Stimulated activated CD8-positive, alpha-beta memory T cell treated with anti-CD3 and anti-CD28 coated beads, Interleukin-2, amount 100 ng/mL, for 1 hour (primary cell): ENCODE results near the gene TALDO1.

Source experiments
- DNase-seq, 2 donors: peaks; one replicate each; pipeline ENCODE4 v3.0.0-alpha.2; 2020; ENCODE audit warnings: low read depth in 2 of 2

TALDO1 gene

DNA sequence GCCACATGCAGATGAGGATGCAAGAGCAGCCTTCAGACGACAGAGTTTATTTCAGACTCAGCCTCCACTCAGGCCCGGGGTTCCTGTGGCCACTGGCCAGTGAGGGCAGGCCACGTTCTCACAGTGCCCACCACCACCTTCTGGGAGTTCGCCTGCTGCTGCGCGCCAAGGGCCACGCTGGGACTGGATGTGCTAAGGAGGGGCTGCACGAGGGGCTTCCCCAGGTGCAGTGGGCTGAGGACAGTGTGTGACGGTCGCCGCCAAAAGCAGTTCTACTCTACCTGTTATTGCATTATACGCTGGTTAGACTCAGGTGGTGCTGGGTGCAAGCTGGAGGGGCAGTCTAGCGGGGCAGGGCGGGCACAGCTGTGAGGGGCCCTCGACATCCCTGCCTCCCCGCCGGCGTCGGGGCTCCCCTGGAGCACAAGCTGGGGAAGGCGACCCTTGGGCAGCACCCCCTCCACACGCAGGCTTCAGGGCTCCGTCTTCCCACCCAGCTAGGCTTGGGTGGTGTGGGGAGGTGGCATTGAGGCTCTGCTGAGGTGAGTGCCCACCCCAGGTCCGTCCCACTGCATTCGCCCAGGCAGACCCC is 39.9 kb downstream of the TALDO1 start:
- DNase-seq, result no peak

DNA sequence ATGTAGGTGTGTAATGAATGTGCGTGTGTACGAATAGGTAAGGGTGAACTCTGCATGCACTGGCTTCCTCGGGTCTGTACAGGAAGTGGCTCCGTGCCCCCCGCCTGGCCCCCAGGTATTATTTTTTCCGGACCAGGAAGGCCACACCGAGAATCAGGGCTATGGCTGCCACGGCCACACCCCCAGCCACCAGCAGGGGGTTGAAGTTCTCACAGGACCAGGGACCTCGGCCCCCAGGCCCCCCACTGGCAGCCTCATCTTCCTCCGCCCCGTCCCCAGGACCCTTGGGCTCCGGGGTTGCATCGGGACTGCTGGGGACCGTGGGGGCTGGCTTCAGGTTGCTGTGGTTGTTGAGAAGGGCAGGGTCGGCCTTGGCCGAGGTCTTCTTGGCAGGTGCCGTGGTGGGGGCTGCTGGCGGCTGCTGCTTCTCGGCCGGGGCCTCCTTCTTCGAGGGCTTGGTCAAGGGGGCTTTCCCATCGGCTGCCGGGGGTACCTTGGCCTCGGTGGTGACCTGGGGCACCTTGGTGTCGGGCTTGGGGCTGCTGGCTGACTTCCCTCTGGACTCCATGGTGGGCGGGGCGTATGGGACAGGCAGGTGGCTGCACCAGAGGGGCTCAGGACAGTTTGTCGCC is 40.9 kb downstream of the TALDO1 start:
- no peak for DNase-seq

DNA sequence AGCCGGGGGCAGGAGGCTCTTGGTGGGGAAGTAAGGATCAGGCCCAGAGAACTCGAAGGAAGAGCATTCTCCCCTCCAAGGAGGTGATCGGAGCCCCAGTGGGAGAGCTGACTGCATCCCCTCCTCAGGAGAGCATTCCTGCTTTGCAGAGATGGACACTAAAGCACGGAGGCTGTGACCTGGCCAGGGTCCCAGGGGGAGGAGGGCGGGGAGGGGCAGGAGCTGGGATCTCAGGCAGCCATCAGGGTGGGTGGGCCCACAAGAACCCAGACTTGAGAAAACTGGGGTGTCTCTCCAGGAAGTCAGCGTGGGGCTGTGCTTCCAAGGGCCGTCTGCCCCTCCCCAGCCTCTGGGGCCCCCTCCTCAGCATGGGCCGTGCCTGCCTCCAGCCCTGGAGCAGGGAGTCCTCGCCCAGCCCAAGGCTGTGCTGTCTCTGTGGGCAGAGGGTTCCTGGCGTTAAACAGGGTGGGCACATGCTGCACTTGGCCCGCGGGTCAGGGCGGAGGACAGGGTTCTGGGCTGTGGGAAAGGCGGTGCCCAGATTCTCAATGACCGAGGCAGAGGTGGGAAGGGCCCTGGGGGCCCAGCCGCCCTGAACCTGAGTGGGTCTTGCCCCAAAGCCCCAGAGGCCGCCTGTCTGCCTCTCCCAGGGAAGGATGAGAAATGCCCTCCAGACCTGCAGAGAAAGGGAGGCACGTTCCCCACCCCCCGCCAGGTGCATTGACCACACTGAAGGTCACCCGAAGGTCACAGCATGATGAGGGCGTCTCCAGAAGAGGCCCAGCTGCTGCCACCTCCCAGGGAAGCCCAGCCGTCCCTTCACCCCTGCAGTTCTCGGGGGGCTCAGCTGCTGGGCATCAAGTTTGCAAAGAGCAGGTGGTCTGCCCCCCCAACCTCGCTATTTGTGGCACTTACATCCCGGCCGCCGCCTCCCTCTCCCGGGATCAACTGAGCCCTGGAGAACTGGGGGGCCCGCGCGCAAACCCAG is 42.0 kb downstream of the TALDO1 start:
- no peak for DNase-seq

DNA sequence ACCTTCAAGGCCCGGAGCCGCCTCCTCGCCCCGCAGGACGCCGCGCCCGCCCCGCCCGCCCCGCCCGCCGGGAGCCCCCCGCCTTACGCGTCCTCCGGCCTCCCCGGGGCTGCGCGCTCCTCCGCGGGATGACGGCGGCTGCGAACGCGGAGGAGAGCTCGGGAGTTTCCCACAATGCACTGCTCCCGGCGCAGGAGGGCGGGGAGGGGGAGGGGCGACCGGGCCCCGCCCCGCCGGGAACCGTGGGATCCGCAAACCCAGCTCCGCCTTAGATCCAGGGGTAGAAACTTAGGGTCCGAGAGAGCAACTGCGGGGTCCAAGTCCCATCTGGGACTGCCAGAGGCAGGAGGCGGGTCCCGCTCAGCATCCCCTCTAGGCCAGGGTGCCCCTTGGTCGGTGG is 42.7 kb downstream of the TALDO1 start, which contains the start of gene CEND1:
Gene CEND1 (minus strand): TSS at position 148 of the 400 bp plus-strand sequence. CDS start 1,514 bp downstream, outside the sequence.
- no peak for DNase-seq

DNA sequence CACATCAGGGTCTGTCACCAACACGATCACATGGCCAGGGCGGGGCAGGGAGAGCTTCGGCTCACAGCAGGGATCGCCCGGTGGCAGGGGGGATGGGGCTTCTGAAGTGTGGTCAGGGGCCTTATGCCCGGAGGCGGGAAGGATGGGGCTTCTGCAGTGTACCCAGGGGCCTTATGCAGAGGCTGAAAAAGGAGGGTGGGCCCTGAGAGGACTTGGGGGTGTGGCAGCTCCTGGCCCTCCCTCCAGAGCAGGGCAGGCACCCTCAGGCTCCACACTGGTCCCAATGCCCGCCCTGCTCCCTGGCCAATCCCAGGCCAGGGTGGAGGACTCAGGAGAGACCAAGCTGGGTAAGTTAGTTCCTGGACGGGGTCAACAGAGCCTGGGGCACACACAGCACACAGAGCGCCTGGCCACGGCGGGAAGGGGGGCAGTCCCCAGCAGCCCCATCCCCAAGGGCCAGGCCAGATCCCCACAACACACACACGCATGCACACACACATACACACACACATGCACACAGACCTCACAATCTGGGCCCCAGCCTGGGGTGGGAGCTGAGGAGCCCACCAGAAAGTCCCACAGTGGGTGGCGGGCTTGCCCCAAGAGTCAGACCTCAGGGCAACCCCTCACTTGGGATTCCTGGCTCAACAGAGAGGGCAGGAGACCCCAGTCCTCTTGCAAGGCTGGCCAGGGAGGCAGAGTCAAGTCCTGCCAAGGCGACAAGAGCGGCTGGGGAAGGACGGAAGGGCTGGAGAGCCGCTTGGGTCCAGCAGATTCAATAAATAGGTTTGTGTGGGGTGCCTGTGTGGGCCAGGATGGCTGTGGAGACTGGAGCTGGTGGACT is 43.7 kb downstream of the TALDO1 start:
- no peak for DNase-seq

DNA sequence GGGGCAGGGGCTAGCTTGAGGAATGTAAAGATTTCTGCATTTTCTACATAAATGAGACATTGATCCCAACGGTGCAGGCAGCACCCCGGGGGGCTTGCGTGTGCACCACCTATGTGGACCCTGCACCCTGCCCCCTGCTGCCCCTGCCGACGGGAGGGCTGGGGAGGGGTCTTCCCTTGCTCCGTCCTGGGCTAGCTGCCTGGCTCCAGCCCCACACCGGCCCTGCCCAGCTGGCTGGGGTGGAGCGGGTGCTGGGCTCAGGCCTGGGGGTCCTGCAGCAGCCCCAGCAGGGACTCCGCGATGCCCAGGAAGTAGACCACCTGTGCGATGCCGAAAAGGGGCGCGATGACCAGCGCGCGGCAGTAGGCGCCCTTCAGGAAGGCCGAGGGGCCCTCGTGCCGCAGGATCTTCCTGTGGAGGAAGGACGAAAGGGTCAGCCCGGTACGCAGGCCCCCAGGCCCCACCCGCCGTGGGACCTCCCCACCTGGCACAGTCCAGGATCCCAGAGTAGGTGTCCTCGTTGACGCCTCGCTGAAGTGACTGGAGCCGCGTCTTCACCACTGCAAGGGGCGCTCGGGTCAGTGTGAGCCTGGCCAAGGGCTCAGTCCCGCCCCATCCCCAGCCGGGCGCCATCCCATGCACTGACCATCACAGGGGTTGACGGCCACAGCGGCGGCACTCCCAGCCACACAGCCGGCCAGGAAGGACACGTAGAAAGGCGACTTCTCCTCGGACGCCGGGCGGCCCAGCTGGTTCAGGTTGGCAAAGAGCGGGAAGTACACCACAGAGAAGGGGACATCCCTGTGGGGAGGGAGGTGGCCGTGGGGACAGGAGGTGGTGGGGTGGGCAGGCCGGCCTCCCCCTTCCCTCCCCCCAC is 44.6 kb downstream of the TALDO1 start:
- DNase-seq, result no peak

DNA sequence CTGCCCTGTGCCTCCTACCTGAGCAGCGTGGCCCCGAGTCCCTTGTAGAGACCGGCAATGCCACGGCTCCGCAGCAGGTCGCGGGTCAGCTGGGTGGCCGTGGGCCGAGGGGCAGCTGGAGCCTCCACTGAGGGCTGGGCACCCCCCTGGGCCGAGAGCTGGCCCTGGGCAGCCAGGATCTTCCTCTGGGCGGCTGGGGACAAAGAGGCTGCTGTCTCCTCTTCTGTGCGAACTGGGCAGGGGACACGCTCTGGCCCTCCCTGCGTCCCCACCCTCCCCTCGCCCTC is 45.2 kb downstream of the TALDO1 start:
- no peak for DNase-seq

DNA sequence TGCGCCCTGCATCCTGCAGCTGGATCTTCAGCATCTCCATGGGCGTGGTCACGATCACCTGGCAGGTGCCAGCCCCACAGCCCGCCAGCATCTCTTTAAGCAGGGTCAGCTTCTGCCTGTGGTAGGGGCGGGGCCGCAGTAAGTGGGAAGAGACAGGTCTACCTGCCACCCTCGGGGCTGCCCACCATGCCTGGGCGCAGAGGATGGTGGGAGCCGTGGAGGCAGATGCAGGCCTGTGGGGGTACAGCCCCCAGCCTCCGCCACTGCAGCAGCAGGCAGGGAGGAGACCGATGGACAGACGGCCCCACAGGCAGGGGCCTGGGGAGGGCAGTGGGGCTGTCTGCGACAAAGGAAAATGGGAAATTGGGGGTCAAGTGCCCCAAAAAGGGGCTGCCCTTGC is 45.6 kb downstream of the TALDO1 start:
- no peak for DNase-seq

DNA sequence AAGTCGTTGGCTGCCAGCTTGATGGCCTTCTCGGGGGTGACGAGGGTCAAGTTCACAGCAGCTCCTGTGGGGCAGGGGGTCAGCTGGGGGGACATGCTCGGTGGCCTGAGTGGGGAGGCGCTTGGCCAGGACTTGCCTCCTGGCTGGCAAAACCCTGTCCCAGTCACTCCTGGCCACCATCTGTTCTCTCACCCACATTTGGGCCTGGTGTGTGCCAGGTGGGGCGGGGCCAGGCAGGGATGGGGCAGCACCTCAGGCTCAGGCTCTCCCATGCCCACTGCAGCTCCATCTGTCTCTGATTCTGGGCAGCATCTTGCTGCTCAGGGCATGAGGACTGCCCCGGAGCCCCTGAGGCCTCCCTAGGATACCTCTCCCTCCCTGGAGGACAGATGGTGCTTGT is 46.3 kb downstream of the TALDO1 start:
- DNase-seq, result no peak

DNA sequence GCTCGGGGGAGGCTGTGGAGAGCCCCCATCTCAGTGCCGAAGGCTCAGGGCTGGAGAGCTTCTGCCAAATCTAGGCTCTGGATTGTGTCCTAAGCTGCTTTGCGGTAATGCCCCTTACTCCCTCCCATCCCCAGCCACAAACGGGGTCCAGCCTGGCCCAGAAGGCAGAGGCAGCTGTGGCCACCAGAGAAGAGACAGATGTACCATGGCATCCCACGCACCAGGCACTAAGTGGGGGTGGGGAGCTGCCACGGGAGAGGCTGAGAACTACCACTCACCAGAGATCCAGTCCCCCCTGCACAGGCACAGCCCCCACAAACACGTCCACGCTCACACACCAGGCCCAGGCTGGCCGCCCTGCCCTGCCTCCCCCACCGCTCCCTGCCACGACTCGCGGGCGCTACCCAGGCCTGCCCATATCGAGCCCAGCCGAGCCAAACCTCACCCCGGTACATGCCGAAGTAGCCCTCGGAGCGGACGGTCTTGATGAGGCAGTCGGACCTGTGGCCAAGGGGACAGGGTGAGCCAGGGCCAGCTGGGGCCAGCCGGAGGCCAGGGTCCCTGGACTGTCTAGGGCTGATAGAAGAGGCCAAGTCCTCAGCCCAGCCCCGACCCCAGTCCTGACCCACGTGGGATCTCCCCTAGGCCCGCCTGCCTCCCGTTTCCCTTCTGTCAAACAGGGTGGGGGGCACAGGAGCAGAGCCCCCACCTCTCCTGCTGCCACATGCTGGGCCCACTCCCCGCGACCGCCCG is 46.9 kb downstream of the TALDO1 start:
- no peak for DNase-seq

DNA sequence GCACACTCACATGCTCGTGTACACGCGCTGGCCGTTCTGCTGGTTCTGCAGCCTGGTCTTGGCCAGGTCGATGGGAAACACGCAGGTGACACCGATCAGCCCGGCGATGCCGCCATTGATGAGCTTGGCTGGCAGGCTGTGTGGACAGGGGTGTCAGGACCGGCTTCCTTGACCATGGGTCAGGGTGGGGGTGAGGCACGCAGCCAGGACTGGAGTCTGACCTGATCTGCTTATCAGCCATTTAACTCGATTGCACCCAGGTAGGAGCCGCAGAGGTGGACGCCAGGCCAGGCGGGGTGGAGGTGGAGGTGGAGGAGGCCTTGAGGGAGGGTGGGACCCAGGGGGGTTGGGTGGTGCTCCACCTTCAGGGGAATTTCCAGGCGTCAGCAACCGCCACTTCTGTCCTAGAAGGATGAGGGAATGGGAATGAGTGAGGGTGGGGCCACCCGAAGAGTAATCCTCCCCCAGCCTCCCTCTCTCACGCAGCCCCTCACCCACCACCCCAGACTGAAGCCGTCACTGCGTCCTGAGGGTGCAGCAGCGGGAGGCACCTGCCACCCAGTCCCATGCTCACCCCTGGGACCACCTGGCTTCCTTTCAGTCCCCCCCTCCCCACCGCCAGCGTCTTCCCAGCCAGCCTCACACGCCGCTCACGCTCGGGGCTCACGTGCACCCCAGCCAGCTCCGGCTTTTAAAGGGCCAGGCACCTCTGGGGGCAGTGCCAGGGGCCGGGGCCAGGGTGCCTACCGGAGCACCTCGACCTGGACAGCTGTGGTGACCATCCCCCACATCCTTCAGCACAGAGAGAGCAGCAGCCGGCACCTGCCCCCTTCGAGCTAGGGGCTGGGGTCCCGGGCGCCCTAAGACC is 47.7 kb downstream of the TALDO1 start:
- no peak for DNase-seq

DNA sequence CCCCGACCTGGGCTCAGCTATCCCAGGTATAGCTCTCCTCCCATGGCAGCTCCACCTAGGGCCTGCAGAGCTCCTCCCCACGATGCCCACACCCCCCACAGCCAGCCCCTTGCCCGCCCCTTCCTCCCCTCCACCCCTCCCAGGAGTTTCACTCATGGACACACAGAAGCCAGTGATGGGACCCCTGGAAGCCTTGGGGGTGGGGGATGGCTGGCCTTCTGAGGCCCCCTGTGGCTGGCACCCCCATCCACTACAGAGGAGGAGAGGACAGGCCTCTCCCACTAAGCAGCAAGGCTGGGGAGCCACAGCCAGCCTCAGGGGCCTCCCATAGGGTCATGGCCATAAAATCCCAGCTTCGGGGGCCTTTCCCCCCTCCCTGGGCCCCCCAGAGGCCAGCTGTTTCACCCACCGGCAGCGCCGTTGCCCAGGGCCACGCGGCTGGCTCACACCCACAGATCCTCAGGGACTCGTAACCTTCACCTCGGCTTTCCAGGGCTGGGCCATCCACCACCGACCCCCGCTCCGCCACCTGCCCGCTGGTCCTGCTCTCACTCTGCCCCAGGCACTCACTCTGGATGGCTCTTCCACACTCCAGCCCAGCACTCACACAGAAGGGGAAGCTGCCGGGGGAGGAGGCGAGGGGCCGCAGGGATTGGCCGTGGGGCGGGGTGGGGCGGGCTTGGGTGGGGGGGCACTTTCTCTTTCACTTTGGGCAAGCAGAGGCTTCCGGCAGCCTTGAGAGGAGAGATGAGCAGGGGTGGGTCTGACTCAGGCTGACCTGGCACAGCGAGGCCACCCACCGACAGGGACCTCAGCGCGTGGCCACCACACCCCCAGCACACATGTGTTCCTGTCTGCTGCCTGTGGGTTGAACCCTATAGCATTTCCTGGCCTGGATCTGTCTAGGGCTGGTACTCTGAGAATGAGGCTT is 48.6 kb downstream of the TALDO1 start:
- peak; percentile 38 to 55 for DNase-seq

DNA sequence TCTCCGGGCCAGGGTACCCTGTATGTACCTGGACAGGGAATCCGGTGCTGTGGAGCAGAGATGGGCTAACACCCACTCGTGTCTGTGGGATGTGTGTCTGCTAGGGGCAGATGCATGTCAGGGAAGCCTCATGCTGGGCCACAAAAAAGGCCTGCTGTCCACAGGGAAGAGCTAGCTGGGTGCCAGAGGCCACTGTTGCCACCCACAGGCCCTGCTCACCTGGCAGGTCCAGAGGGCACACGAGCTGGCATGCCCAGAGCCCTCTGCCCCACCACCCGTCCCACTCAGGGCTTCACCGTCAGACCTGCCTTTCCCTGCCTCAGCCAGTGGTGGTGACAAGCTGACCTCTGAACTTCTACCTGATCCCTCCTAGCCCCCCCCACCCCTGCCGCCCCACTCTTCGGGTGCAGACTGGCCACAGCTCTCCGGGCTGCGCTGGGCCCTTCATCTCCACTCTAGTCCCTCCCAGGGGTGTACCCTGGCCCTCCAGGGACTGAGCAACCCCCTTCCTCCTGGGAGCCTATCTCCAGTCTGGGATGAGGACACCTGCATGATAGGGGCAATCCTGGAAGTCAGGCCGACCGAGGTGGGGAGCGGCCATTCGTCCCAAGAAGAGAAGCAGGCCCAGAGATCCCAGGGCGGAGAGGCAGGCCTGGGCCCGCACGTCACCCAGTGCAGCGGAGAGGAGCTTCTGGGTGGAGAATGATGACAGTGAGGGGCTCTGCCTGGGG is 49.5 kb downstream of the TALDO1 start:
- DNase-seq, result no peak

DNA sequence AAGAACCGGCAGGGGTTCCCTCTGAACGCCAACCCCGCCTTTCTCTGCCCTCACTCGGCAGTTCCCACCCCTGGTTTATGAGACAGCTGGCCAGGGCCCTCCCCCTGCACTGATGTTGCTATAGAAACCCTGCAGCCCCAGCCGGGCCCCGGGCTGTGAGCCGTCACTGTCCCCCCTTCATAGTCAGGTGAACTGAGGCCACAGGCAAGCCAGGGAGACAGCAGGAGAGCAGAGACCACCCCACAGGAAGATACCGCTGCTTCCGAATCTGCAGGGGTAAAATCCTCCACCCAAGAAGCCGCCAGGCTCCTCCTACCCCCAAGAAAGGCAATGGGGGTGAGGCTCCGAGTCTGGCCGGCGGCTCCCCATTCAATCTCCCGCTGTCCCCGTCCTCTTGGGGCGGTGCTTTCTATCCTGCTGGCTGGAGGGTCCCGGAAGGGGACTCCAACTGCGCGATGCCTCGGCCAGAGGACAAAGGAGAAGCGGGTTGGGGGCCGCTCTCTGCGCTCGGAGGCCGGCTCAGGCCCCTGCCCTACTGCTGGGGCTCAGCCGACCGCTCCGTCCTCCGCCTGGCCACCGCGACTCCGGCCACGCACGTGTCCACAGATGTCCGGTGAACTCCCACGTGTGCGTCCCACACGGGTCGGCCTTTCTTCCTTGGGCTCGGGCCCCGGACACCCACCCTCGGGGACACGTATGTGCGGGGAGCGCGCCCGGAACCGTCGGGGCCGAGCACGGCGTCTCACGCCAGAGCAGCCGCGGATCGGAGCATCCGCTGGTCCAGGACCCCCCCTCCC is 50.2 kb downstream of the TALDO1 start:
- peak in 1 of 2 donors; percentile 50 for DNase-seq

DNA sequence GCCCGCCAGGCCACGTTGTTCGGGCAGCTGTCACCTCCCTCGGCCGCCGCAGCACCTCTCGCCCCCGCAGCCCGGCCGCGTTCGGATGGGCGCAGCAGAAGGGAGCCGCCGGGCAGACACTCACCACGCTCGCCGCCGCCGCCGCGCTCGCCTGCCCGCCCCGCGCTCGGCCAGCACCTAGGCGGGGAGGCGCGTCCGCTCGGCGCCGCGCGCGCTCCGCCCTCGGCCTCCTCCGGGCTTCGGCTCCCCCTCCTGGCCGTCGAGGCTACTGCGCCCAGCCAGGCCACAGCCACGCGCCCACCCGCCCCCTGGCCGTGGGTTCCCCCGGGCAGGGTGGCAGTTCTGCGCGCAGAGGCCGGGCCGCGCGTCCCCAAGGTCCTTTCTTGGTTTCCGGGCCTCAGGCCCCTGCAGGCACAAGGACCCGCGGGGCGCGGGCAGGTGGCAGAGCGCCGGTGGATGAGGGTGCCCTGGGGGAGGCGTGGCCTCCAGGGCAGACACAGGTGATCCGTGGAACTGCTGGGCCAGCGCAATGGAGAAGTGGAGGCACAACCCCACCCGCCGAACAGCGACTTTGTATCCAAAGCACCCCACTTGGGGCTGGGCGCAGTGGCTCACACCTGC is 50.9 kb downstream of the TALDO1 start, which contains the start of gene SLC25A22:
Gene SLC25A22 (minus strand): TSS at position 189 of the 621 bp plus-strand sequence. CDS start 3,275 bp downstream, outside the sequence.
- DNase-seq, result peak; percentile 68
